ENCODE results near the gene UGT3A2.
"Not testable (repeated sequence)": the region's sequence is repeated elsewhere in the genome, so short reads cannot be mapped to it uniquely, and the experiment has no call there.

The UGT3A2 gene

GRCh38 chr5:36049949-36050348, 16.7 kb downstream of the UGT3A2 start:
- no peak for DNase-seq

GRCh38 chr5:36047384-36048160, 19.1 kb downstream of the UGT3A2 start:
- no peak for DNase-seq

- DNase-seq, result peak; percentile 54 to 58
Observed at GRCh38 chr5:36045895-36046294, 20.8 kb downstream of the UGT3A2 start.

GRCh38 chr5:36041537-36041845, 25.2 kb downstream of the UGT3A2 start:
- no peak for DNase-seq

GRCh38 chr5:36040651-36041536, 25.8 kb downstream of the UGT3A2 start:
- DNase-seq, result no peak

- DNase-seq, result no peak
Observed at GRCh38 chr5:36035696-36036095, 31.0 kb downstream of the UGT3A2 start.

GRCh38 chr5:36034536-36035134, 32.0 kb downstream of the UGT3A2 start:
- DNase-seq, result not testable (repeated sequence)

- no peak for DNase-seq
Observed at GRCh38 chr5:36033486-36033885, 33.2 kb downstream of the UGT3A2 start.

- no peak for DNase-seq
Observed at GRCh38 chr5:36033047-36033446, 33.6 kb downstream of the UGT3A2 start.

- no peak for DNase-seq
Observed at GRCh38 chr5:36031223-36031622, 35.5 kb downstream of the UGT3A2 start.

GRCh38 chr5:36029914-36030313, 36.8 kb downstream of the UGT3A2 start:
- no peak for DNase-seq

GRCh38 chr5:36028816-36029465, 37.7 kb downstream of the UGT3A2 start:
- DNase-seq, result no peak

- DNase-seq, result no peak
Observed at GRCh38 chr5:36027711-36028110, 39.0 kb downstream of the UGT3A2 start.

GRCh38 chr5:36026706-36027465, 39.8 kb downstream of the UGT3A2 start:
- no peak for DNase-seq

GRCh38 chr5:36022246-36022645, 44.4 kb downstream of the UGT3A2 start:
- not testable (repeated sequence) for DNase-seq

- DNase-seq, result not testable (repeated sequence)
Observed at GRCh38 chr5:36019584-36019983, 47.1 kb downstream of the UGT3A2 start.

GRCh38 chr5:36017622-36018021, 49.1 kb downstream of the UGT3A2 start:
- peak in 1 of 2 experiments; percentile 43 for DNase-seq

- DNase-seq, result no peak
Observed at GRCh38 chr5:36017004-36017403, 49.7 kb downstream of the UGT3A2 start.

- no peak for DNase-seq
Observed at GRCh38 chr5:36013182-36013581, 53.5 kb downstream of the UGT3A2 start.

GRCh38 chr5:36009698-36010097, 57.0 kb downstream of the UGT3A2 start:
- no peak for DNase-seq

- DNase-seq, result no peak
Observed at GRCh38 chr5:36007366-36007765, 59.3 kb downstream of the UGT3A2 start.

GRCh38 chr5:36006163-36006562, 60.5 kb downstream of the UGT3A2 start:
- DNase-seq, result no peak
